Tibial nerve (tissue), 3 donors: ENCODE data around the gene PLCD3.

Source experiments
- CTCF ChIP-seq, 5 experiments: fragments of 200-600 bp in 3 of 5; fragments of 450-650 bp in 2 of 5; sonication (generic) in 3 of 5; IDR thresholded peaks; one replicate each; pipeline ENCODE4 v1.5.1; 2016 to 2019; ENCODE audit warnings: antibody characterized with exemption in 5 of 5, mild to moderate bottlenecking in 3 of 5, moderate library complexity in 2 of 5
- POLR2A ChIP-seq, 2 donors: fragments of 450-650 bp; IDR thresholded peaks; one replicate each; pipeline ENCODE4 v1.6.1; 2017; ENCODE audit warnings: antibody characterized with exemption in 2 of 2, mild to moderate bottlenecking in 2 of 2, moderate library complexity in 2 of 2

GRCh38 chr17:45128989-45129388 is 3.3 kb downstream of the PLCD3 start:
- TF ChIP-seq CTCF (IDR thresholded peaks at IDR 0.05) (no peak), POLR2A (IDR thresholded peaks at IDR 0.05) (no peak)
